Measurements from ENCODE around the gene FAM53A.

The FAM53A gene

GRCh38 chr4:1683736-1684505 is at the start of gene FAM53A:
Gene FAM53A, minus strand, starts transcription at chr4:1684313. Its CDS starts 15,572 bp downstream, at chr4:1668741.
- peak; percentile 92 for DNase-seq

- DNase-seq, result no peak
Observed at GRCh38 chr4:1732911-1733310, 48.8 kb upstream of the FAM53A start.

DNA sequence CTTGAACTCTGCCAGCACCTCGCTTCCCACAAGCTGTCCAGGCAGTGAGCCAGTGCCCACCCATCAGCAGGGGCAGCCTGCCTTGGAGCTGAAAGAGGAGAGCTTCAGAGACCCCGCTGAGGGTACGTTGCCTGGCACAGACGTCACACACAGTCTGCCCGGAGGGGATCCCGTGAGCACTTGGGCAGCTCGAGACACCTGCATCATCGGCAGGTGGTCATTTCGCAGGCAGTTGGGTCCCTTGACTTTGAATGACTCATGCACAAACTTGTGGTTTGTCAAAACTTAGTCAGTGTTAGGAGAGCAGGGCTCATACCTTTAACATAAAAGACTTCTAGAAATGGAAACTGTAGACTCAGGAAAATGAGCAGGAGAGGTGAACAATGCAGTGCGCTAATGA is 47.1 kb upstream of the FAM53A start:
- DNase-seq, result no peak

GRCh38 chr4:1730532-1731135 is 46.5 kb upstream of the FAM53A start:
- no peak for DNase-seq

DNA sequence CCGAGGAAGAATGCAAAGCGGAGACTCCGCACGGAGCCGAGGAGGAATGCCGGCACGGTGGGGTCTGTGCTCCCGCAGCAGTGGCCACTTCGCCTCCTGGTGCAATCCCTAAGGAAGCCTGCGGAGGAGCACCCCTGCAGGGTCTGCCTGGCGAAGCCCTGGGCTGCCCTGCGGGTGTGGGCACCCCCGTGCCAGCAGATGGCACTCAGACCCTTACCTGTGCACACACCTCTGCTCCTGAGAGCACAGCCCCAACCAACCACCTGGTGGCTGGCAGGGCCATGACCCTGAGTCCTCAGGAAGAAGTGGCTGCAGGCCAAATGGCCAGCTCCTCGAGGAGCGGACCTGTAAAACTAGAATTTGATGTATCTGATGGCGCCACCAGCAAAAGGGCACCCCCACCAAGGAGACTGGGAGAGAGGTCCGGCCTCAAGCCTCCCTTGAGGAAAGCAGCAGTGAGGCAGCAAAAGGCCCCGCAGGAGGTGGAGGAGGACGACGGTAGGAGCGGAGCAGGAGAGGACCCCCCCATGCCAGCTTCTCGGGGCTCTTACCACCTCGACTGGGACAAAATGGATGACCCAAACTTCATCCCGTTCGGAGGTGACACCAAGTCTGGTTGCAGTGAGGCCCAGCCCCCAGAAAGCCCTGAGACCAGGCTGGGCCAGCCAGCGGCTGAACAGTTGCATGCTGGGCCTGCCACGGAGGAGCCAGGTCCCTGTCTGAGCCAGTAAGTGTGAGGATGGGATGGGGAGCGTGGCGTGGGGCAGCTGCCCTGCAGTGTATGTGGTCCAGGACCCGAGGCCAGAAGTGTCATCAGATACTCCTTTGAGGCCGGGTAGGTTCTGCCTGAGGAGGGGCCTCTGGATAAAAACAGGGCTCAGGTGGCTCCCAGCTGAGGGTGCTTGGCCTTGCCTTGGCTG is 44.2 kb upstream of the FAM53A start:
- DNase-seq, result no peak

GRCh38 chr4:1727117-1728031 is 43.3 kb upstream of the FAM53A start:
- DNase-seq, result peak; percentile 56

- peak; percentile 85 for DNase-seq
Observed at GRCh38 chr4:1726146-1726934, 42.2 kb upstream of the FAM53A start.

DNA sequence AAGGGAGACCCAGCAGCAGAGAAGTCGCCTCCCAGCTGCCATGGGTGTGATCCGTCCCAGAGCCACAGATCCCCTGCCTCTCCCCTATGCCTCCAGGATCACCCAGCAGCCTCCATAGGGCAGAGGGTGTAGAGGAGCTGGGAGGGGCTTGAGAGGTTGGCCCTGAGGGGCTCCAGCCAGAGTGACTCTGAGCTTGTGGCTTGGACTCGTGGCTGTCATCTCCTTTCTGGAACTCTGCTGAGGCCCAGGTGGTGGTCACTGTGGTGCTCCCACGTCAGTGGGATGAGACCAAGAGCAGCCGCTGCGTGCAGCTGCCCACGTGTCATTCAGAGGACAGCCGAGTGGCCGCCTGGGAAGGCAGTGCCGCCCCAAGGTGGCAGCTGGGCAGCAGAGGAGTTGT is 41.4 kb upstream of the FAM53A start:
- DNase-seq, result no peak

DNA sequence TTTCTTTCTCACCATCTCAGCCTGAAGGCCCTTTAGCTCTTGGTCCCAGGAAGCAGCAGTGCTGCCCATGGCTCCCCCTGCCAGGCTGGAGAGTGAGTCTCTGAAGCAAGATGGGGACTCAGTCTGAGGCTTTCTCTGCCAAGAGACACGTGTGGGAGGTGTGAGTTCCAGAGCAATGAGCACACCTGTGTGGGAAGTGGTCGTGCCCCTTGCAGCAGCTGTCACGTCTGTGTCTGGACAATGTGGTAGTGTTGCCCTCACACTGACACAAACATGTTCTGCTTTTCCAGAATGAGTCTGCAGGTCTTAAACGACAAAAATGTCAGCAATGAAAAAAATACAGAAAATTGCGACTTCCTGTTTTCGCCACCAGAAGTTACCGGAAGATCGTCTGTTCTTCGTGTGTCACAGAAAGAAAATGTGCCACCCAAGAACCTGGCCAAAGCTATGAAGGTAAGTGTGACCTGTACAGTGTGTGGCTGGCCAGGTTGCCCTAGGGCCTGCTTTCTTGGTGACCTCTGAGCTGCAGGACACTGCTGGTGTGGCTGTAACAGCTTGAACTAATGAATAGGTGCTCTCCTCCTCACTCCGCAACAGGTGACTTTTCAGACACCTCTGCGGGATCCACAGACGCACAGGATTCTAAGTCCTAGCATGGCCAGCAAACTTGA is 39.2 kb upstream of the FAM53A start:
- DNase-seq, result peak; percentile 82

GRCh38 chr4:1722551-1723118 is 38.5 kb upstream of the FAM53A start:
- DNase-seq, result no peak

DNA sequence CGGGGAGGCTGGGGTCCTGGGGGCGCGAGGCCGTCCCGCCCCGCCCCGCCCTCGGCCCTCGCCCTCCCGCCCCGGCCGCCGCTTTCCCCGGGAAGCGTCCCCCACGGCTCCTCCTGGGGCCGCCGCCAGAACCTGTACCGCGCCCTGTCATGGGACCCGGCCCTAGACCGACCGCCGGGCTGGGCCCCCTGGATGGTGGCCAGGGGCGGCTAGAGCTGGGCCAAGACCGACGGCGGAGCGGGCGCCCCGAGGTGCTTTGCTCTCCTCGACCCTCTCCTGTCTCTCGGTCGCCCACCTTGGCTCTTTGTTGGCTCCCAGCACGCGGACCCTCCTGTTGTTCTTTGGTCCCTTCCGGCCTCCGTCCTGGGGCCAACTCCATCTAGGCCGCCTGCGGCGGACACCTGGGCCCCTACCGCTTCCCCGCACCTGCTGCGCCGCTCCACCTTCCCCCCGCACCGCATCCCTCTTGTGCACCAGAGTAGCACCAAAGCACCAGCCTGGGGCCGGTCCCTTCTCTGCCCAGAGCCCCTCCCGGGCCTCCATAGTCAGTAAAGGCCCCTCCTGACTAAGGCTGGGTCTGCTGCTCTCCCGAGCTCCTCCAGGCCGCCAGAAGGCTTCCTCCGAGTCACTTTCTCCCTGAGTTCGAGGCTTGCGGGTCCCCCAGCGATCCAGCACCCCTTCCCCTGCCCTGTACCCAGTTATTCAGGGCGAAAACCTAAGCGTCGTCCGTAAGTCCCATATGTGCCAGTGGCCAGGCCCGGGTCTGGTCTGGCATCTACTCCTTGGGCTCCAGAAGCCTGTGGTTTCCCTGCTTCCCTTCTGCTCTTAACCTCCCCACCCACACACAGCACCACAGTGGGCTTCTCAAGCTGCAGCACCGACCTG is 37.8 kb upstream of the FAM53A start:
- DNase-seq, result no peak

- peak; percentile 98 for DNase-seq
Observed at GRCh38 chr4:1721003-1721665, 37.0 kb upstream of the FAM53A start, which contains the start of the genes TACC3 and TMEM129. Gene TACC3, plus strand, starts transcription at chr4:1721521. Its CDS starts 1,901 bp downstream, at chr4:1723422. Gene TMEM129, minus strand, starts transcription at chr4:1721323. Its CDS starts 486 bp downstream, at chr4:1720837.

GRCh38 chr4:1720163-1720983 is 36.3 kb upstream of the FAM53A start:
- peak; percentile 39 for DNase-seq

DNA sequence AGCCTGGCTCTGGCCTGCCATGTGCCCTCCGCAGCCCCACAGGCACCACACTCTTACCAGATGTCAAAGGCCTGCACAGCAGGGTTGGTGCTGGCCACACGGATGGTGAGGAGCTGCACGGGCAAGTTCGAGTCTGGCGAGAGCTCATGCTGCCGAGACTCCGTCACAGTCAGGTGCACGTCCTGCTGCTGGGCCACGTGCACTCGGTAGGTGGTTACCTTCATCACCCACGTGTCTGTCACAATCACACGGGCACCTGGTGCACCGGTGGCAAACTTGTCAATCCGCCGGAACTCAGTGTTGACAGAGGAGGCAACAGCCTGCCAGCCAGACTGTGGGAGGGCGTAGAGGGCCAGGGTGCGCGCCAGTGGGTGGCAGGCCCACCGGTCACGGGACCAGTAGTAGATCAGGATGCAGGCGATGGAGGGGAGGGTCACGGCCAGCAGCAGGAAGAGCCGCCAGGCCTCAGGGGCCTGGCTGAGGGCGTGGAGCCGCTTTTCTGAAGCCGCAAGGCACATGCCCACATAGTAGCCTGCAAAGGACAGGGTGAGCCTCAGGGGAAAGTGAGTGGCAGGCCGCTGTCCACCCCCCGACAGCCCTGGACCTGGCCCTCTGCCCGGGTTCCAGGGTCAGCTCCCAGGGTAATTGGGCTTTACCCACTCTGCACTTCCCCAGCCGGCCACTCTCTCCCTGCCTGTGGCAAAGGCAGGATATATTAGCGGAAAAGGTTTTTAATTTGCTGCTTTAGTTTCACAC is 34.2 kb upstream of the FAM53A start:
- DNase-seq, result no peak

GRCh38 chr4:1717129-1718094 is 33.3 kb upstream of the FAM53A start:
- DNase-seq, result no peak

Measured in CD4-positive, alpha-beta T cell treated with Interleukin-15 for 1 hour (primary cell).